ENCODE data around the gene ACAP1. TPM values are rescaled to one million over a fixed set of nuclear protein-coding genes. Genes with fewer than 3 reads are reported as not detected.

Gene ACAP1
- total RNA-seq, 1 experiment from 2014 or later = 0.67 TPM

DNA sequence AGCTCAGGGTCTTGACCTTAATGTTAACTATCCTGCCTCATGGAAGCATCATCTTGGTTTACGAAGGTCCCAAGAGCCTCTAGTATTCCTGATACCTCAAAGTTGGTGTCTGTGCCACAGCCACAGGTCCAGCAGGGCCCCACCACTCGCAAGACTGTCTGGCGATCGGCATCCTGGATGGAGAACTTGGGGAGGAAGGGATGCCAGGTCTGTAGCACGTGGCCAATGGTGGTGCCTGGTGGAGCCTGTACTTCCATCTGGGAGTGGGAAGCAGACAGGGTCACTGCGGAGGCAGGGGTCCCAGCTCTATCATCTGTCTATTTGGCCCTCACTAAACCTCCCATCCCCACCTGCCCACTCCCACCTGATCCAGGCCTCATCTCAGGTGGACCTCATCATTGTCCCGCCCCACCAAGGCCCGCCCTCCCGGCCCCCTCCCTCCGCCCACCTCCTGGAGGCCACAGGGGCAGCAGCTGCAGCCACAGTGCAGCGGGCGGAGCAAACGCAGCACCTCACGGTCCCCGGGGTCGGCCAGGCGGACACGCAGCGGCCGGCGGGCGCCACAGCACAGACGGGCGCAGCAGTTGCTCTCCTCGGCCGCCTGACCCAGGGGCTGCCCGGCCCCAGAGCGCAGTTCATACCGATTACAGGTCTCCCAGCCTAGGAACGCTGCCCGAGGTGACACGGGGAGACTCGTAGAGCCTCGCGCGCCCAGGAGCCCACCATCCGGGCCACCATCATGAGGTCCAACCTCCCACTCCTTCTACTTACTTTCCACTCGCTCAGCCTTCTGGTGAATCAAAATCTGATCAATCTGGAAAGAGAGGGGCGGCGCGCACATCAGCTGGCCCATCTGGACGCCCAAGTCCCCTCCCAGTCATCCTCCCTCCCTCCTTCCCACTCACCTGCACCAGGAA, 56.6 kb downstream of the ACAP1 start:
- no peak overlapping the region for H3K27ac ChIP-seq
- no peaks in the 10 kb centered on the region for H3K4me1 ChIP-seq
- DNase-seq = no peak
- H3K27me3 ChIP-seq = no peaks in the 10 kb centered on the region
- no peaks in the 10 kb centered on the region for H3K36me3 ChIP-seq
- H3K4me3 ChIP-seq = peak overlapping the region; percentile 65; the same call in 1 of the 2 replicates
- no peaks in the 10 kb centered on the region for H3K9me3 ChIP-seq (replicated peaks)

DNA sequence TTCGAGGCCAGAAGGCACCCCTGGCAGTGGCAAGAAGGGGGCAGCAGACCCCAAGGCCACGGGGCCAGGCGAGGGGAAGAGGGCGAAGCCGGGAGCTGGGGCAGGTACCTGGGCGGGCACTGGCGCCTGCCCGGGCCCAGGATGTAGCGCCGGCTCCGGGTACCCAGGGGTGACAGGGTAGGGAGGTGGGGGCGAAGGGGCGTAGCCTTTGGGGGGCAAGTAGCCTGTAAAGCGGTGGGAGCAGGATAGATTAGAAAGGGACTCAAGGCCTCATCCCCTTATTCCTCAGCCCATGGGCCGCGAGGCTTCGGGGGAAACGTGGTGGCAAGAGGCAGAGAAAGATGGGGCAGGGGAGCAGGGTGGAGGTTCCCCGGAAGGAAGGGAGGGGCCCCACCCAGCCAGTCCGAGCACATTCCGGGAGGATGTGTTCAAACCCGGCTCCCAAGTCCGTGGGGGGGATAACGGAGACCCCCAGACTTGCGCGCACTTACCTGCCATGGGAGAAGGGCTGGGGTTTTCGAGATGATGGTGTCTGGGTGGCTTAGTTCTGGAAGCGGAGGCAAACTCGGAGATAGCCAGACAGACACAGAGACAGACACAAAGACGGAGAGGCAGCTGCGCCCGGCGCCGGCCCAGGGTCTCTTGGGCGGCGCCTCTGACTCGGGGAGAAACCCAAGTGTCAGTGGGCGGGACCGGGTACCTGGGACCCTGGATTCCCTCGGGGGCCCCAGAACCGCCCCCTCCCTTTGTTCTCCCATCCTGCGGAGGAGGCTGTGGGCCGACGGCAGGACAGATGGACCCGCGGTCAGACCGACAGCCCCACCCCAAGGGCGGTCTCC, 57.5 kb downstream of the ACAP1 start:
- no peaks in the 10 kb centered on the region for H3K27me3 ChIP-seq
- H3K27ac ChIP-seq = peak overlapping the region; percentile 32
- H3K9me3 ChIP-seq (replicated peaks) = no peaks in the 10 kb centered on the region
- peak; percentile 47 to 54 for DNase-seq
- peak overlapping the region; percentile 65 for H3K4me3 ChIP-seq
- H3K36me3 ChIP-seq = no peaks in the 10 kb centered on the region
- H3K4me1 ChIP-seq = no peaks in the 10 kb centered on the region

DNA sequence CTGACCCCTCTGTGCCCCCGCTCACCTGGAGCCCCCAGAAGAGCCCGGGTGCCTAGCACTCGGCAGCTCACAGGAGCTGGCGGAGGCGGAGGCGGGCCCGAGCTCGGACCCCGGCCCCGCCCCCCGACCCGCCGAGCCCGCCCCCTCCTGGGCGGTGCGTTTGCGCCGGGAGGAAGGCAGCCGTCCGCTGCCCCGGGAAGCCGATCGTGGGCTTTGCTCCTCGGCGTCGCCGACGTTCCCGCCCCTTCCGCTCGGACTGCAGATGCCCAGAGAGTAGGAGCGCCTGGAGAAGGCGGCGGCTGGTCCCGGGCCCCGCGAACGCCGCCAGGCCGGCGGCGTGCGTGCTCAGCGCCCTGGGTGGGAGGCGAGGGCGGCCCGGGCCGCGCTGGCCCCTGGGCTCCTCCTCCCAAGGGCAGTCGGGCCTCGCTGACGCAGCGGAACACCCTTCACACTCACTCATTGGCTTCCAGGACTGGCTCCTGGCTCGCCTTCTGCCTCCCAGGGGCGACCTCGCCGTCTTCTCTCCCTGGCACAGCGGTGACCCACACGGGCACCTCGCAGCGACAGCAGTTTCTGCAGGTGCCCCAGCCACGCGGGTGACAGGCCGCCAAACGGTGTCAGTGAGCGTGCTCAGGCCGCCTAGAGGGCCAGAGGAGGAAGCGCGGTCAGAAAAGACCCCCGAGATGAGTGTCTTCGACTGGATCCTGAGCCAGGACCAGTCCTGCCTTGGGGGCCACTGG, 58.3 kb downstream of the ACAP1 start, which contains the start of gene PLSCR3:
Gene PLSCR3, minus strand, starts transcription at position 74 of the 740 bp plus-strand sequence. CDS start 415 bp downstream, outside the sequence.
- Histone ChIP-seq H3K9me3 (replicated peaks) (no peaks in the 10 kb centered on the region), H3K4me1 (no peaks in the 10 kb centered on the region), H3K27me3 (no peaks in the 10 kb centered on the region), H3K27ac (peak within 1 kb of the TSS; percentile 32), H3K36me3 (no peaks in the 10 kb centered on the region), H3K4me3 (peak within 1 kb of the TSS; percentile 65)
- peak; percentile 81 to 83 for DNase-seq

- DNase-seq = no peak
- Histone ChIP-seq H3K9me3 (replicated peaks) (no peaks in the 10 kb centered on the region), H3K27me3 (no peaks in the 10 kb centered on the region), H3K4me3 (no peak overlapping the region), H3K4me1 (no peaks in the 10 kb centered on the region), H3K27ac (no peak overlapping the region), H3K36me3 (no peaks in the 10 kb centered on the region)
Measured at GRCh38 chr17:7396147-7396546, 59.8 kb downstream of the ACAP1 start.

DNA sequence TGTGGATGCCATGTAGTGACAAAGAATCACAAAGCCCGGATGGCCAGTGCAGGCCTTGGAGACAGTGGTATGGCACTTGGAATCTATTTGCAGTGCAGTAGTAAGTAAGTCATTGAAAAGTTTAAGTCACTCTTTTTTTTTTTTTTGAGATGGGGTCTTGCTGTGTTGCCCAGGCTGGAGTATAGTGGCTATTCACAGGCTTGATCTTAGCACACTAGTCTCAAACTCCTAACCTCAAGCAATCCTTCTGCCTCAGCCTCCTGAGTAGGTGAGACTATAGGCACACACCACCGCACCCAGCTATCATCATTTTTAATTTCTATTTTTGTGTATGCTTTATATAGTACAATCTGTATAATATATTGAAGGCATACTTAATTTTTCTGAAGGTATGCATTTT, 62.3 kb downstream of the ACAP1 start:
- H3K4me3 ChIP-seq = no peak overlapping the region
- H3K9me3 ChIP-seq (replicated peaks) = no peaks in the 10 kb centered on the region
- no peak overlapping the region for H3K27ac ChIP-seq
- DNase-seq = no peak
- no peaks in the 10 kb centered on the region for H3K36me3 ChIP-seq
- H3K4me1 ChIP-seq = no peaks in the 10 kb centered on the region
- no peaks in the 10 kb centered on the region for H3K27me3 ChIP-seq

Other genes starting within 250 kb of the ACAP1 start
- gene ASGR2, start 221.7 kb upstream of the ACAP1 start, total RNA-seq (2014; rRNA removed; shearing (Covaris generic)) = not detected in 2 replicates
- gene ASGR1, start 157.2 kb upstream of the ACAP1 start, total RNA-seq (2014; rRNA removed; shearing (Covaris generic)) = 0.79 and 0.84 TPM in 2 replicates
- gene DLG4, start 116.7 kb upstream of the ACAP1 start, total RNA-seq (2014; rRNA removed; shearing (Covaris generic)) = 1.9 and 3.9 TPM in 2 replicates
- gene ACADVL, start 116.6 kb upstream of the ACAP1 start, total RNA-seq (2014; rRNA removed; shearing (Covaris generic)) = 44.6 and 64.2 TPM in 2 replicates
- gene DVL2, start 102.0 kb upstream of the ACAP1 start, total RNA-seq (2014; rRNA removed; shearing (Covaris generic)) = 33.4 and 39.0 TPM in 2 replicates
- gene PHF23, start 97.1 kb upstream of the ACAP1 start, total RNA-seq (2014; rRNA removed; shearing (Covaris generic)) = 28.7 and 30.9 TPM in 2 replicates
- 139 and 141 TPM in 2 replicates for gene GABARAP, start 94.1 kb upstream of the ACAP1 start, total RNA-seq (2014; rRNA removed; shearing (Covaris generic))
- gene CTDNEP1, start 84.8 kb upstream of the ACAP1 start, total RNA-seq (2014; rRNA removed; shearing (Covaris generic)) = 36.1 and 36.9 TPM in 2 replicates
- 39.6 and 43.8 TPM in 2 replicates for gene ELP5, start 84.3 kb upstream of the ACAP1 start, total RNA-seq (2014; rRNA removed; shearing (Covaris generic))
- 0.25 and 0.34 TPM in 2 replicates for gene CLDN7, start 74.1 kb upstream of the ACAP1 start, total RNA-seq (2014; rRNA removed; shearing (Covaris generic))
- gene SLC2A4, start 54.8 kb upstream of the ACAP1 start, total RNA-seq (2014; rRNA removed; shearing (Covaris generic)) = 1.3 and 1.5 TPM in 2 replicates
- gene YBX2, start 41.9 kb upstream of the ACAP1 start, total RNA-seq (2014; rRNA removed; shearing (Covaris generic)) = not detected in 2 replicates
- gene EIF5A, start 28.9 kb upstream of the ACAP1 start, total RNA-seq (2014; rRNA removed; shearing (Covaris generic)) = 339 and 372 TPM in 2 replicates
- 32.2 and 39.7 TPM in 2 replicates for gene GPS2, start 21.2 kb upstream of the ACAP1 start, total RNA-seq (2014; rRNA removed; shearing (Covaris generic))
- gene NEURL4, start 7.2 kb upstream of the ACAP1 start, total RNA-seq (2014; rRNA removed; shearing (Covaris generic)) = 18.7 and 19.7 TPM in 2 replicates
- gene KCTD11, start 15.6 kb downstream of the ACAP1 start, total RNA-seq (2014; rRNA removed; shearing (Covaris generic)) = 1.7 and 2.6 TPM in 2 replicates
- gene TMEM95, start 18.6 kb downstream of the ACAP1 start, total RNA-seq (2014; rRNA removed; shearing (Covaris generic)) = not detected in 2 replicates
- not detected in 2 replicates for gene TNK1, start 44.6 kb downstream of the ACAP1 start, total RNA-seq (2014; rRNA removed; shearing (Covaris generic))
- 5.9 and 6.7 TPM in 2 replicates for gene PLSCR3, start 58.0 kb downstream of the ACAP1 start, total RNA-seq (2014; rRNA removed; shearing (Covaris generic))
- gene TMEM256, start 67.6 kb downstream of the ACAP1 start, total RNA-seq (2014; rRNA removed; shearing (Covaris generic)) = 62.4 and 71.8 TPM in 2 replicates
- gene NLGN2, start 71.3 kb downstream of the ACAP1 start, total RNA-seq (2014; rRNA removed; shearing (Covaris generic)) = 5.0 and 6.8 TPM in 2 replicates
- gene SPEM1, start 83.8 kb downstream of the ACAP1 start, total RNA-seq (2014; rRNA removed; shearing (Covaris generic)) = not detected in 2 replicates
- gene SPEM2, start 89.1 kb downstream of the ACAP1 start, total RNA-seq (2014; rRNA removed; shearing (Covaris generic)) = not detected in 2 replicates
- not detected in 2 replicates for gene SPEM3, start 92.3 kb downstream of the ACAP1 start, total RNA-seq (2014; rRNA removed; shearing (Covaris generic))
- 0.10 and 0.53 TPM in 2 replicates for gene TMEM102, start 98.9 kb downstream of the ACAP1 start, total RNA-seq (2014; rRNA removed; shearing (Covaris generic))
- gene FGF11, start 103.0 kb downstream of the ACAP1 start, total RNA-seq (2014; rRNA removed; shearing (Covaris generic)) = 4.0 and 5.0 TPM in 2 replicates
- gene CHRNB1, start 108.5 kb downstream of the ACAP1 start, total RNA-seq (2014; rRNA removed; shearing (Covaris generic)) = 33.3 and 36.9 TPM in 2 replicates
- 4.7 and 5.3 TPM in 2 replicates for gene ZBTB4, start 143.1 kb downstream of the ACAP1 start, total RNA-seq (2014; rRNA removed; shearing (Covaris generic))
- not detected in 2 replicates for gene SLC35G6, start 144.9 kb downstream of the ACAP1 start, total RNA-seq (2014; rRNA removed; shearing (Covaris generic))
- gene POLR2A, start 147.8 kb downstream of the ACAP1 start, total RNA-seq (2014; rRNA removed; shearing (Covaris generic)) = 27.7 and 32.0 TPM in 2 replicates
- not detected in 2 replicates for gene TNFSF12, start 212.5 kb downstream of the ACAP1 start, total RNA-seq (2014; rRNA removed; shearing (Covaris generic))
- 0.40 and 0.41 TPM in 2 replicates for gene TNFSF13, start 222.2 kb downstream of the ACAP1 start, total RNA-seq (2014; rRNA removed; shearing (Covaris generic))
- gene SENP3, start 225.4 kb downstream of the ACAP1 start, total RNA-seq (2014; rRNA removed; shearing (Covaris generic)) = 63.8 and 73.6 TPM in 2 replicates
- gene CD68, start 243.1 kb downstream of the ACAP1 start, total RNA-seq (2014; rRNA removed; shearing (Covaris generic)) = 0.18 TPM in 1 of 2 replicates, not detected in the other
- gene MPDU1, start 247.3 kb downstream of the ACAP1 start, total RNA-seq (2014; rRNA removed; shearing (Covaris generic)) = 44.1 and 49.9 TPM in 2 replicates